ENCODE results near the gene ABT1. TPM values are rescaled to one million over a fixed set of nuclear protein-coding genes. Genes with fewer than 3 reads are reported as not detected.

Gene ABT1
- total and polyA plus RNA-seq, 8 donors, result 3.5 to 10.2 (median 5.6) TPM

GRCh38 chr6:26599591-26599990, 2.8 kb downstream of the ABT1 start:
- FAIRE-seq, result no peak
- Histone ChIP-seq H3K36me3 (peaks cover 0 to 5% (median 0%) of the 10 kb centered on the region in 3 donors), H3K9me3 (no peaks in the 10 kb centered on the region), H3K27me3 (no peaks in the 10 kb centered on the region), H3K4me1 (peaks cover 0 to 18% (median 0%) of the 10 kb centered on the region in 3 donors), H3K27ac (no peak overlapping the region), H3K4me3 (no peak overlapping the region)
- WGBS, 2 donors, result 91 to 93% methylated on average over 1 of the region's 1 CpG
- intact Hi-C loops (cut with DNase I), result loop anchor here in 1 of 3 donors (5.0 kb wide), 1 partner anchor 257 kb away; no protein-coding TSS in a partner anchor
- no peak for DNase-seq
- ATAC-seq, result no peak
- TF ChIP-seq CTCF (IDR thresholded peaks at IDR 0.05), result no peak

GRCh38 chr6:26600759-26601158, 4.0 kb downstream of the ABT1 start:
- Histone ChIP-seq H3K4me3 (no peak overlapping the region), H3K27ac (no peak overlapping the region), H3K4me1 (peaks cover 0 to 13% (median 0%) of the 10 kb centered on the region in 3 donors), H3K9me3 (no peaks in the 10 kb centered on the region), H3K36me3 (peaks cover 0 to 5% (median 0%) of the 10 kb centered on the region in 3 donors), H3K27me3 (no peaks in the 10 kb centered on the region)
- FAIRE-seq, result no peak
- ATAC-seq, result no peak
- intact Hi-C loops (cut with DNase I), result loop anchor here in 1 of 3 donors (10.0 kb wide), 1 partner anchor 474 kb away; no protein-coding TSS in a partner anchor
- TF ChIP-seq CTCF (IDR thresholded peaks at IDR 0.05), result no peak
- DNase-seq, result no peak

- ATAC-seq (no peak), DNase-seq (no peak), FAIRE-seq (no peak)
- no peak for TF ChIP-seq CTCF (IDR thresholded peaks at IDR 0.05)
- no peaks in the 10 kb centered on the region for H3K9me3 ChIP-seq
- intact Hi-C loops (cut with DNase I), result loop anchor here in 1 of 3 donors (10.0 kb wide), 1 partner anchor 473 kb away; no protein-coding TSS in a partner anchor
- H3K27ac ChIP-seq, result no peak overlapping the region
- peaks cover 0 to 9% (median 0%) of the 10 kb centered on the region in 3 donors for H3K4me1 ChIP-seq
- H3K36me3 ChIP-seq, result peaks cover 0 to 5% (median 0%) of the 10 kb centered on the region in 3 donors
- no peak overlapping the region for H3K4me3 ChIP-seq
- WGBS, 2 donors, result 72 to 73% methylated on average over 3 of the region's 3 CpGs
- no peaks in the 10 kb centered on the region for H3K27me3 ChIP-seq
These were observed 5.5 kb downstream of the ABT1 start for GRCh38 chr6:26602262-26602661.

GRCh38 chr6:26604026-26604425, 7.3 kb downstream of the ABT1 start:
- ATAC-seq (no peak), DNase-seq (no peak), FAIRE-seq (no peak)
- Histone ChIP-seq H3K9me3 (no peaks in the 10 kb centered on the region), H3K27me3 (no peaks in the 10 kb centered on the region), H3K4me3 (no peak overlapping the region), H3K36me3 (no peaks in the 10 kb centered on the region), H3K27ac (no peak overlapping the region), H3K4me1 (no peaks in the 10 kb centered on the region)
- intact Hi-C loops (cut with DNase I), result loop anchor here in 1 of 3 donors (10.0 kb wide), 1 partner anchor 471 kb away; no protein-coding TSS in a partner anchor
- no peak for TF ChIP-seq CTCF (IDR thresholded peaks at IDR 0.05)
- 63 to 68% methylated on average over 3 of the region's 3 CpGs for WGBS, 2 donors

GRCh38 chr6:26604797-26605196, 8.0 kb downstream of the ABT1 start:
- ATAC-seq, result no peak

More at GRCh38 chr6:26604797-26605196, 8.0 kb downstream of the ABT1 start:
- WGBS, 2 donors, result 54 to 65% methylated on average over 3 of the region's 3 CpGs
- no peaks in the 10 kb centered on the region for H3K36me3 ChIP-seq
- no peak for TF ChIP-seq CTCF (IDR thresholded peaks at IDR 0.05)
- FAIRE-seq (no peak), DNase-seq (no peak)
- no peaks in the 10 kb centered on the region for H3K9me3 ChIP-seq
- H3K4me1 ChIP-seq, result no peaks in the 10 kb centered on the region
- intact Hi-C loops (cut with DNase I), result loop anchor here in 2 of 3 donors (5.0 to 10.0 kb wide), 2 partner anchors 470 to 473 kb away; no protein-coding TSS in a partner anchor
- H3K27me3 ChIP-seq, result no peaks in the 10 kb centered on the region
- no peak overlapping the region for H3K4me3 ChIP-seq
- H3K27ac ChIP-seq, result no peak overlapping the region

Measured in pancreas (tissue), 10 donors.